Endothelial cell of umbilical vein (primary cell): ENCODE measurements around the gene MACF1.

Experiments used
- CTCF ChIP-seq, 2 donors: IDR thresholded peaks; 1 replicate in 1 of 2; 2 replicates in 1 of 2; pipeline ENCODE4 v1.5.1; 2011; ENCODE audit warnings: low read length in 2 of 2, mild to moderate bottlenecking in 2 of 2, moderate library complexity in 2 of 2, control low read depth in 1 of 2, inconsistent platforms in 1 of 2, low read depth in 1 of 2; ENCODE audit not compliant: insufficient read depth in 1 of 2; ENCODE audit errors: extremely low read depth in 1 of 2
- EZH2 ChIP-seq: IDR thresholded peaks from 2 replicates; pipeline ENCODE4 v1.6.1; 2012; ENCODE audit warnings: borderline replicate concordance, low read depth, mild to moderate bottlenecking, moderate library complexity, low read length, inconsistent platforms; ENCODE audit not compliant: severe bottlenecking
- FOS ChIP-seq: IDR thresholded peaks from 2 replicates; pipeline ENCODE4 v1.6.1; 2011; ENCODE audit warnings: mild to moderate bottlenecking, low read length, moderate library complexity, borderline replicate concordance; ENCODE audit not compliant: insufficient read depth
- GATA2 ChIP-seq: IDR thresholded peaks from 2 replicates; pipeline ENCODE4 v1.7.0; 2011; ENCODE audit warnings: low read depth, mild to moderate bottlenecking, moderate library complexity, mixed read lengths, low read length; ENCODE audit not compliant: insufficient read length, insufficient read depth
- JUN ChIP-seq: IDR thresholded peaks from 2 replicates; pipeline ENCODE4 v1.6.1; 2011; ENCODE audit warnings: borderline replicate concordance, low read depth; ENCODE audit not compliant: insufficient read length, insufficient read depth
- MYC ChIP-seq: IDR thresholded peaks from one replicate; pipeline ENCODE4 v1.6.1; 2011; ENCODE audit warnings: mild to moderate bottlenecking, low read depth, low read length
- POLR2A ChIP-seq: IDR thresholded peaks from 2 replicates; pipeline ENCODE4 v1.6.1; 2012; ENCODE audit warnings: low read depth, mild to moderate bottlenecking, control low read depth, low read length
- POLR2AphosphoS5 ChIP-seq: IDR thresholded peaks from 2 replicates; pipeline ENCODE4 v1.6.1; 2012; ENCODE audit warnings: low read depth, mild to moderate bottlenecking, control low read depth, low read length, moderate library complexity; ENCODE audit not compliant: insufficient read depth
- TF ChIP-seq, protein P1 (sequence below): IDR thresholded peaks from 2 replicates; pipeline ENCODE4 v1.6.1; 2011; ENCODE audit not compliant: insufficient read depth, insufficient read length

GRCh38 chr1:39255222-39255621, 50.7 kb downstream of the MACF1 start:
- no peak for TF ChIP-seq CTCF (IDR thresholded peaks at IDR 0.05; ENCODE audit: extremely low read depth in 1 of 2, insufficient read depth in 1 of 2, low read depth in 1 of 2, low read length in 2 of 2)
- TF ChIP-seq POLR2AphosphoS5, result no peak
- no peak for TF ChIP-seq POLR2A
- TF ChIP-seq, protein P1, sequence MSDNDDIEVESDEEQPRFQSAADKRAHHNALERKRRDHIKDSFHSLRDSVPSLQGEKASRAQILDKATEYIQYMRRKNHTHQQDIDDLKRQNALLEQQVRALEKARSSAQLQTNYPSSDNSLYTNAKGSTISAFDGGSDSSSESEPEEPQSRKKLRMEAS, result no peak
- no peak for TF ChIP-seq JUN
- TF ChIP-seq GATA2, result no peak
- TF ChIP-seq EZH2, result no peak
- TF ChIP-seq MYC, result no peak
- TF ChIP-seq FOS, result no peak
